Measurements from ENCODE around the gene PADI3.

GRCh38 chr1:17211377-17211776, 37.5 kb upstream of the PADI3 start:
- TF ChIP-seq, protein P1, sequence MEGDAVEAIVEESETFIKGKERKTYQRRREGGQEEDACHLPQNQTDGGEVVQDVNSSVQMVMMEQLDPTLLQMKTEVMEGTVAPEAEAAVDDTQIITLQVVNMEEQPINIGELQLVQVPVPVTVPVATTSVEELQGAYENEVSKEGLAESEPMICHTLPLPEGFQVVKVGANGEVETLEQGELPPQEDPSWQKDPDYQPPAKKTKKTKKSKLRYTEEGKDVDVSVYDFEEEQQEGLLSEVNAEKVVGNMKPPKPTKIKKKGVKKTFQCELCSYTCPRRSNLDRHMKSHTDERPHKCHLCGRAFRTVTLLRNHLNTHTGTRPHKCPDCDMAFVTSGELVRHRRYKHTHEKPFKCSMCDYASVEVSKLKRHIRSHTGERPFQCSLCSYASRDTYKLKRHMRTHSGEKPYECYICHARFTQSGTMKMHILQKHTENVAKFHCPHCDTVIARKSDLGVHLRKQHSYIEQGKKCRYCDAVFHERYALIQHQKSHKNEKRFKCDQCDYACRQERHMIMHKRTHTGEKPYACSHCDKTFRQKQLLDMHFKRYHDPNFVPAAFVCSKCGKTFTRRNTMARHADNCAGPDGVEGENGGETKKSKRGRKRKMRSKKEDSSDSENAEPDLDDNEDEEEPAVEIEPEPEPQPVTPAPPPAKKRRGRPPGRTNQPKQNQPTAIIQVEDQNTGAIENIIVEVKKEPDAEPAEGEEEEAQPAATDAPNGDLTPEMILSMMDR (IDR thresholded peaks at IDR 0.05): no peak
- no peak for TF ChIP-seq POLR2A (IDR thresholded peaks at IDR 0.05)
